Loucy (cell line): ENCODE measurements around the gene WWOX.

Source experiments
- EZH2phosphoT487 ChIP-seq: fragments of 200-600 bp; IDR thresholded peaks from 2 replicates; pipeline ENCODE4 v1.6.1; 2018; ENCODE audit warnings: antibody characterized with exemption, mild to moderate bottlenecking, moderate library complexity, borderline replicate concordance
- TF ChIP-seq, protein P1 (sequence below): fragments of 200-600 bp; sonication (generic); conservative IDR thresholded peaks from 2 replicates; pipeline ENCODE4 v1.5.1; 2014; ENCODE audit warnings: mild to moderate bottlenecking, antibody characterized with exemption, low read length

DNA sequence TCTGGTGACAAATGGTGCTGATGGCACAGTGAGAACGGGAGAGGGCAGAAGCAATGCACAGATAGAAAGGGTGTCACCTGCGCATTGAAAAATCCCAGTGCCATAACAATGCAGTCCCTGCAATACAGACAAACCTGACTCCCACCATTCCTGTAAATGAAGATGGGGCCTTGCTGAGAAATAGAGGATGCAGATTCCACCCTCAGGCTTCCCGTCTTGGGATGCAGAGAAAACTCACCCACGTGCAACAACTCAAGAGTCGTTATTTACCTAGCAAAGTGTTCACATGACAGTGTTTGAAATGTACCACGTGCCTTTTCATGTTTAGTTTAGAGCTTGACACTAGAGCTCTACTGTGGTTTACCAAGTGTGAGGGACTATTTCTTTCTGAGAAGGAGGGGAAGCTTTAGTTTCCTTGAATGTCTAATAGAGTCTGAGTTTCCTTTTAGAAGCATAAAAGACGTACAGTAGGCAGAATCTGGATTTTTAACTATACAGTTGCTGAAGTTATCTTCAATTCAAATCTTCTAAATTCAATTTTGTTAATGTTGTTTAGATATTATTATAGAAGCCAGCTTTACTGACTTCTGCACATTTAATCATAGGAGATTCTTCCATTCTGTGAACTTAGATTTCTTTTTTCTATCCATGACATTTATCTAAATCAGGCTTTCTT is 35.6 kb downstream of the WWOX start:
- TF ChIP-seq, protein P1, sequence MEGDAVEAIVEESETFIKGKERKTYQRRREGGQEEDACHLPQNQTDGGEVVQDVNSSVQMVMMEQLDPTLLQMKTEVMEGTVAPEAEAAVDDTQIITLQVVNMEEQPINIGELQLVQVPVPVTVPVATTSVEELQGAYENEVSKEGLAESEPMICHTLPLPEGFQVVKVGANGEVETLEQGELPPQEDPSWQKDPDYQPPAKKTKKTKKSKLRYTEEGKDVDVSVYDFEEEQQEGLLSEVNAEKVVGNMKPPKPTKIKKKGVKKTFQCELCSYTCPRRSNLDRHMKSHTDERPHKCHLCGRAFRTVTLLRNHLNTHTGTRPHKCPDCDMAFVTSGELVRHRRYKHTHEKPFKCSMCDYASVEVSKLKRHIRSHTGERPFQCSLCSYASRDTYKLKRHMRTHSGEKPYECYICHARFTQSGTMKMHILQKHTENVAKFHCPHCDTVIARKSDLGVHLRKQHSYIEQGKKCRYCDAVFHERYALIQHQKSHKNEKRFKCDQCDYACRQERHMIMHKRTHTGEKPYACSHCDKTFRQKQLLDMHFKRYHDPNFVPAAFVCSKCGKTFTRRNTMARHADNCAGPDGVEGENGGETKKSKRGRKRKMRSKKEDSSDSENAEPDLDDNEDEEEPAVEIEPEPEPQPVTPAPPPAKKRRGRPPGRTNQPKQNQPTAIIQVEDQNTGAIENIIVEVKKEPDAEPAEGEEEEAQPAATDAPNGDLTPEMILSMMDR, result no peak
- no peak for TF ChIP-seq EZH2phosphoT487
